HG03108 (cell line): ENCODE results near the gene PFKP.

Experiments used
- ATAC-seq: cut with Tn5 transposase; IDR thresholded peaks from one replicate; pipeline ENCODE4 v1.9.1; 2021; ENCODE audit warnings: moderate library complexity; ENCODE audit not compliant: unreplicated experiment

Gene PFKP

GRCh38 chr10:3180355-3181025 is 113.1 kb downstream of the PFKP start:
- ATAC-seq, result no peak

GRCh38 chr10:3185386-3185785 is 118.0 kb downstream of the PFKP start:
- ATAC-seq, result no peak

- ATAC-seq, result no peak
Measured at GRCh38 chr10:3186368-3186767, 119.0 kb downstream of the PFKP start.
